ENCODE data around the gene KRTAP12-4. TPM values are rescaled to one million over a fixed set of nuclear protein-coding genes. Genes with fewer than 3 reads are reported as not detected.

Gene KRTAP12-4
- total RNA-seq, 1 experiment from 2014 or later = not detected

DNA sequence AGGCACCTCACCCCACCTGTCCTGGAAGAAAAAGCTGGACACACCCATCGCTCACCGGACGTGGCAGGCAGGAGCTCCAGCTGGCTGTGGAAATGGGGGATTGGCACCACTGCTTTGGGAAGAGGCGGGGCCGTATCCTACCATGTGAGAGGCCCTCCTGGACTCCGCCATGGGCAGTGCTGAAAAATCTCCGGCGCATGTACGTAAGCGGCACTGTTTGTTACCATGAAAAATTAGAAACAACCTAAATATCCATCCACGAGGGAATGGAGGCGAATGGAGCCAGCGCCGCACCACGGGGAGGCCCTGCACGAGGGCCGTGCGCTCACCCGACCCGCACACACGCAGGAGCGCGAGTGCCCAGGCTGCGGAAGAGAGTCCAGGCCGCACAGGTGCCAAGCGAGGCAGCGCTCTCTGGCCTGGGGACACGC, 39.5 kb downstream of the KRTAP12-4 start:
- Histone ChIP-seq H2AFZ (no peak overlapping the region), H3F3A (ENCODE audit: insufficient read depth, low read depth) (no peaks in the 10 kb centered on the region), H3K9me3 (ENCODE audit: insufficient read depth, low read depth) (no peaks in the 10 kb centered on the region), H3K9me2 (ENCODE audit: insufficient read depth) (no peaks in the 10 kb centered on the region), H3K36me3 (ENCODE audit: low read depth) (no peaks in the 10 kb centered on the region), H3K4me3 (no peak overlapping the region), H3K27me3 (ENCODE audit: insufficient read depth, low read depth) (peaks cover 42% of the 10 kb centered on the region), H3K27ac (no peak overlapping the region), H4K20me1 (ENCODE audit: insufficient read depth) (no peaks in the 10 kb centered on the region), H3K4me2 (no peak overlapping the region), H3K4me1 (replicated peaks; ENCODE audit: insufficient read depth) (no peaks in the 10 kb centered on the region), H3K79me2 (ENCODE audit: low read depth) (no peaks in the 10 kb centered on the region)
- no peak for DNase-seq
- POLR2A ChIA-PET (ENCODE audit: unreplicated experiment) = no interaction called here
- CTCF ChIA-PET = no interaction called here
- BruUV-seq (replicated peaks) = no TSS peak
- TF ChIP-seq EZH2 (IDR thresholded peaks at IDR 0.05; ENCODE audit: low read depth) = no peak
- TF ChIP-seq, protein P1, sequence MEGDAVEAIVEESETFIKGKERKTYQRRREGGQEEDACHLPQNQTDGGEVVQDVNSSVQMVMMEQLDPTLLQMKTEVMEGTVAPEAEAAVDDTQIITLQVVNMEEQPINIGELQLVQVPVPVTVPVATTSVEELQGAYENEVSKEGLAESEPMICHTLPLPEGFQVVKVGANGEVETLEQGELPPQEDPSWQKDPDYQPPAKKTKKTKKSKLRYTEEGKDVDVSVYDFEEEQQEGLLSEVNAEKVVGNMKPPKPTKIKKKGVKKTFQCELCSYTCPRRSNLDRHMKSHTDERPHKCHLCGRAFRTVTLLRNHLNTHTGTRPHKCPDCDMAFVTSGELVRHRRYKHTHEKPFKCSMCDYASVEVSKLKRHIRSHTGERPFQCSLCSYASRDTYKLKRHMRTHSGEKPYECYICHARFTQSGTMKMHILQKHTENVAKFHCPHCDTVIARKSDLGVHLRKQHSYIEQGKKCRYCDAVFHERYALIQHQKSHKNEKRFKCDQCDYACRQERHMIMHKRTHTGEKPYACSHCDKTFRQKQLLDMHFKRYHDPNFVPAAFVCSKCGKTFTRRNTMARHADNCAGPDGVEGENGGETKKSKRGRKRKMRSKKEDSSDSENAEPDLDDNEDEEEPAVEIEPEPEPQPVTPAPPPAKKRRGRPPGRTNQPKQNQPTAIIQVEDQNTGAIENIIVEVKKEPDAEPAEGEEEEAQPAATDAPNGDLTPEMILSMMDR (conservative IDR thresholded peaks at IDR 0.05) = no peak
- intact Hi-C loops (cut with micrococcal nuclease; ENCODE audit: unreplicated experiment) = no loop called here

DNA sequence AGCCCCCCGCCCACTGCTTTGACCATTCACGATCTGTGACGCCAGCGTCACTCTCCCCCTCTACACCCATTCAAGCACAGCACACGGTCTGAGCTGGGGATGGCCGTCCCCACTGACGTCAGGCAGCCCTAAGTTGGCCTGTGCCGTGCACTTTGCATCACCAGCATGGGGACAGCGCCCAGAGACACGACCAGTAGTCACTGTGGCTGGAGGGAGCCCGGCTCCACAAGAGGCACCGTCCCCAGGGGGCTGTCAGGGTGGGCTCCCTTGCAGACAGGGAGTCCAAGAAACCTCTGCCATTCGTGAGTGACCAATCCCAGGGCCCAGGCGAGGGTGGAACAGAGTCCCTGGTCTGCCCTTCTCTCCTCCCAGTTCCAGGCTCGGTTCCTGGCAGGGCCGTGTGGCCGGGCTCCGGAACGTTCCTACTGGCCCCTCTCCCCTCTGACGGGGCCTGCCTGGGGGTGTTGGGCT, 40.3 kb downstream of the KRTAP12-4 start:
- no peaks in the 10 kb centered on the region for H3K9me2 ChIP-seq (ENCODE audit: insufficient read depth)
- ChIA-PET POLR2A (ENCODE audit: unreplicated experiment) (no interaction called here), CTCF (no interaction called here)
- H4K20me1 ChIP-seq (ENCODE audit: insufficient read depth) = no peaks in the 10 kb centered on the region
- TF ChIP-seq, protein P1 (conservative IDR thresholded peaks at IDR 0.05) = no peak
- no peak for TF ChIP-seq EZH2 (IDR thresholded peaks at IDR 0.05; ENCODE audit: low read depth)
- H3K27me3 ChIP-seq (ENCODE audit: insufficient read depth, low read depth) = peaks cover 42% of the 10 kb centered on the region
- H3K9me3 ChIP-seq (ENCODE audit: insufficient read depth, low read depth) = no peaks in the 10 kb centered on the region
- no peaks in the 10 kb centered on the region for H3K4me1 ChIP-seq (replicated peaks; ENCODE audit: insufficient read depth)
- no peak for DNase-seq
- BruUV-seq (replicated peaks) = no TSS peak
- H2AFZ ChIP-seq = no peak overlapping the region
- H3K79me2 ChIP-seq (ENCODE audit: low read depth) = no peaks in the 10 kb centered on the region
- no peak overlapping the region for H3K4me2 ChIP-seq
- no peaks in the 10 kb centered on the region for H3K36me3 ChIP-seq (ENCODE audit: low read depth)
- intact Hi-C loops (cut with micrococcal nuclease; ENCODE audit: unreplicated experiment) = no loop called here
- no peaks in the 10 kb centered on the region for H3F3A ChIP-seq (ENCODE audit: insufficient read depth, low read depth)
- no peak overlapping the region for H3K27ac ChIP-seq
- no peak overlapping the region for H3K4me3 ChIP-seq

DNA sequence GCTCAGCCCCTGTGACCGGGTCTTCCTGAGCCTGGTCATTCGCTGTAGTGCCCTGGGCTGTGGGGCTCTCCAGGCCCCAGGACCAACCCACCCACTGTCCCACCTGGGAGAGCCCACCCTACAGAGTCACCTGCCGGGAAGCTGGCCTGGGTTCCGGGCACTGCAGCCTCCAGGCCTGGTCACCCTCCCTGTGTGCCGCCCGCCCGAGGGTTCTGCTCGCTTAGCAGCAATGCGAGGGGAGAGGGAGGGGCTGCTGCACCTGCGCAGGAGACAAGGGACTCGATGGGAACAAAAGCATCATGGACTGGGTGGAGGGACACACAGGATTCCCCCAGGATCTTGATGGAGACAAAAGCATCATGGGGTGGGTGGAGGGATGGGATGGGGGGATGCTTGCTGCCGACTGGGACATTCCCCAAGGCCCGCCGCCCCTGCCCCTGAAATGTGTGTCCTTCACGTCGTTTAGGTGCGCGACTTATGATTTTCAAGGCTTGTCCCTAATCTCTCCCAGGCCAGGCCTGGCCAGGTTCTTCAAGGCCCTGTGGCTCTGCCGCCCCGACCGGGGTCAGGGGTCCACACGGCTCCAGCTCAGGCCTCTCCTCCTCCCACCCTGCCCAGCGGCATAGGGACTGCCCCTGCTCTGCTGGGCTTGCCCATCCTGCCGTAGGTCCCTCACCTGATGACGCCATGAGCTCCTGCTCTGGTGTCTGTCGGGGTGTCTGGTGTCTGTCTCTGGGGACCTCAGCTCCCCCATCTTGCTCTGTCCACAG, 40.9 kb downstream of the KRTAP12-4 start:
- Histone ChIP-seq H3K27me3 (ENCODE audit: insufficient read depth, low read depth) (peaks cover 42% of the 10 kb centered on the region), H3K9me3 (ENCODE audit: insufficient read depth, low read depth) (no peaks in the 10 kb centered on the region), H4K20me1 (ENCODE audit: insufficient read depth) (no peaks in the 10 kb centered on the region), H3F3A (ENCODE audit: insufficient read depth, low read depth) (no peaks in the 10 kb centered on the region), H3K79me2 (ENCODE audit: low read depth) (no peaks in the 10 kb centered on the region), H3K27ac (no peak overlapping the region), H3K36me3 (ENCODE audit: low read depth) (no peaks in the 10 kb centered on the region), H3K4me1 (replicated peaks; ENCODE audit: insufficient read depth) (no peaks in the 10 kb centered on the region), H3K4me2 (no peak overlapping the region), H3K9me2 (ENCODE audit: insufficient read depth) (no peaks in the 10 kb centered on the region), H3K4me3 (no peak overlapping the region), H2AFZ (no peak overlapping the region)
- ChIA-PET CTCF (no interaction called here), POLR2A (ENCODE audit: unreplicated experiment) (no interaction called here)
- intact Hi-C loops (cut with micrococcal nuclease; ENCODE audit: unreplicated experiment) = no loop called here
- no TSS peak for BruUV-seq (replicated peaks)
- no peak for DNase-seq
- TF ChIP-seq, protein P1 (conservative IDR thresholded peaks at IDR 0.05) = no peak
- TF ChIP-seq EZH2 (IDR thresholded peaks at IDR 0.05; ENCODE audit: low read depth) = no peak

Data from PC-9 (cell line).